ENCODE data around the gene METTL17. TPM values are rescaled to one million over a fixed set of nuclear protein-coding genes. Genes with fewer than 3 reads are reported as not detected.
"Not testable (repeated sequence)": the region's sequence is repeated elsewhere in the genome, so short reads cannot be mapped to it uniquely, and the experiment has no call there.

Gene METTL17
- total RNA-seq, 4 donors from 2014 or later: 82.8 to 164 (median 114) TPM

GRCh38 chr14:21003788-21004346, 14.1 kb downstream of the METTL17 start:
- no peaks in the 10 kb centered on the region for H3K4me1 ChIP-seq
- no peaks in the 10 kb centered on the region for H3K9me3 ChIP-seq
- no peak for DNase-seq
- TF ChIP-seq, protein P1, sequence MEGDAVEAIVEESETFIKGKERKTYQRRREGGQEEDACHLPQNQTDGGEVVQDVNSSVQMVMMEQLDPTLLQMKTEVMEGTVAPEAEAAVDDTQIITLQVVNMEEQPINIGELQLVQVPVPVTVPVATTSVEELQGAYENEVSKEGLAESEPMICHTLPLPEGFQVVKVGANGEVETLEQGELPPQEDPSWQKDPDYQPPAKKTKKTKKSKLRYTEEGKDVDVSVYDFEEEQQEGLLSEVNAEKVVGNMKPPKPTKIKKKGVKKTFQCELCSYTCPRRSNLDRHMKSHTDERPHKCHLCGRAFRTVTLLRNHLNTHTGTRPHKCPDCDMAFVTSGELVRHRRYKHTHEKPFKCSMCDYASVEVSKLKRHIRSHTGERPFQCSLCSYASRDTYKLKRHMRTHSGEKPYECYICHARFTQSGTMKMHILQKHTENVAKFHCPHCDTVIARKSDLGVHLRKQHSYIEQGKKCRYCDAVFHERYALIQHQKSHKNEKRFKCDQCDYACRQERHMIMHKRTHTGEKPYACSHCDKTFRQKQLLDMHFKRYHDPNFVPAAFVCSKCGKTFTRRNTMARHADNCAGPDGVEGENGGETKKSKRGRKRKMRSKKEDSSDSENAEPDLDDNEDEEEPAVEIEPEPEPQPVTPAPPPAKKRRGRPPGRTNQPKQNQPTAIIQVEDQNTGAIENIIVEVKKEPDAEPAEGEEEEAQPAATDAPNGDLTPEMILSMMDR (IDR thresholded peaks at IDR 0.05): no peak
- TF ChIP-seq POLR2A (IDR thresholded peaks at IDR 0.05): no peak
- H3K4me3 ChIP-seq (replicated peaks in 1 of 3): no peak overlapping the region
- no peaks in the 10 kb centered on the region for H3K36me3 ChIP-seq
- intact Hi-C loops (cut with DNase I): no loop called here
- H3K27ac ChIP-seq: no peak overlapping the region
- no peaks in the 10 kb centered on the region for H3K27me3 ChIP-seq
- WGBS, 2 donors: 80 to 86% methylated on average over 14 of the region's 14 CpGs

- H3K4me1 ChIP-seq; H3K27ac ChIP-seq; H3K27me3 ChIP-seq; DNase-seq; intact Hi-C loops (cut with DNase I); H3K36me3 ChIP-seq; H3K4me3 ChIP-seq (replicated peaks in 1 of 3); H3K9me3 ChIP-seq: not testable (repeated sequence)
- 78 to 80% methylated on average over 3 of the region's 3 CpGs for WGBS, 2 donors
Measured at GRCh38 chr14:21009721-21010120, 19.9 kb downstream of the METTL17 start.

DNA sequence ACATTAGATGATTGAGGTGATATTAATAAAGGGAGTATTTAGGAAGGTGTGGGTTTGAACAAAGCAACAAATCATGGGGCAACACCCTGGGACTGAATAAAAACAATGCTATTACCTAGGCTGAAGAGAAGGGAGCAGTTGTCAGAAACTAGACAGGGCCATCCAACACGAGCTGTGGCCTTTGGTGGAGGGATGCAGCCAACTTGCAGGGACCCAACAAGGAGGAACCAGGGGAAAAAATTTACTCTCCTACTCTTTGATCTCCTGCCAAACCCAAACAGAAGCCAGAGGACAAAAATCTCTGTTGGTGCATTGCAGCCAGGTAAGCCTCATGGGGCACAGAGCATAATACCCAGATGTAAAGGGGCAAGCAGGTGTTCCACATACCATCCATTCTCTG, 21.4 kb downstream of the METTL17 start:
- intact Hi-C loops (cut with DNase I): no loop called here
- WGBS, 2 donors: 75 to 91% methylated on average over 1 of the region's 1 CpG

DNA sequence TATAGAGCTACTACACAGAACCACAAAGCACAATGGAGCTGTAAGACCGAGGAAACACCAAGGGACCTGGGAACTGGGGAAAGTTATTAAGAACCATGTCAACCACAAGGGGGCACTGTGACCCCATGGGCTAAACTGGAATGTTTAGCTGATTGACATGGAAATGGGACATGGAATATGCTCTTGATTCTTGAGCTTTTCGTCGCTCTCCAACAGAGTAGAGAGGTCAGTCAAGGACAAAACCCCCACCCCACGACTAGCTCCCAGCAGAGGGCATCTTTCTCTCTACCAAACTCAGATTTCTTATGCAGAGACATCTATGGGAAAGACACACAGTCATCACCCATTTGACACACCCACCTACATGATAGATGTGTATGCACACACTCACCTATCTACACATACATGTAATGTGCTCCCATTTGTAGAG, 25.0 kb downstream of the METTL17 start:
- 0 to 1% methylated on average over 4 of the region's 4 CpGs for WGBS, 2 donors
- peaks cover 11 to 18% of the 10 kb centered on the region in 2 donors for H3K36me3 ChIP-seq
- TF ChIP-seq, protein P1 (IDR thresholded peaks at IDR 0.05): peak; percentile 91 to 97 (median 95)
- TF ChIP-seq POLR2A (IDR thresholded peaks at IDR 0.05): no peak
- no peaks in the 10 kb centered on the region for H3K4me1 ChIP-seq
- H3K27me3 ChIP-seq: no peaks in the 10 kb centered on the region
- no peak overlapping the region for H3K27ac ChIP-seq
- no peaks in the 10 kb centered on the region for H3K9me3 ChIP-seq
- intact Hi-C loops (cut with DNase I): loop anchor here (5.0 kb wide), 1 partner anchor 78 kb away; no protein-coding TSS in a partner anchor
- H3K4me3 ChIP-seq (replicated peaks in 1 of 3): no peak overlapping the region
- DNase-seq: peak; percentile 84 to 91

More for the DNA sequence above, 21.4 kb downstream of the METTL17 start:
- Histone ChIP-seq H3K36me3 (no peaks in the 10 kb centered on the region), H3K27ac (no peak overlapping the region), H3K27me3 (no peaks in the 10 kb centered on the region), H3K4me3 (replicated peaks in 1 of 3) (no peak overlapping the region), H3K4me1 (no peaks in the 10 kb centered on the region), H3K9me3 (no peaks in the 10 kb centered on the region)
- TF ChIP-seq, protein P1 (IDR thresholded peaks at IDR 0.05): no peak
- TF ChIP-seq POLR2A (IDR thresholded peaks at IDR 0.05): no peak
- no peak for DNase-seq

DNA sequence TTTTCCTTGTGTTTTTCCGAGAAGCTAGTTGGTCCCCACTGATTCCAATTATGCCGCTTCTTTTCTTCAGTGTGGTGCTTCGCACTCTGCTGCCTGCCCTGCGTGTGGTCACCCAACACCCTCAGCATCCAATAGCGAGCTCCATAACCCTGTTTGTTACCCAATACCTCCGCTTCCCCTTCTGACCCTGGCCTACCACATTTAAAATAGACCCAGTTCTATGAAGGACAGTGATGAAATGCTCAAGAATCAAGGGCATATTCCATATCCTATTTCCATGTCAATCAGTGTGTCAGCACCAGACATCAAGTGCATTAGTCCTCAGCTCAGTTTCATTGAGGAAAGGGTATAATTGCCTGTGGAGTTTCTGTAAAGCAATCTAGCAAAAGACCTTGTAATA, 25.5 kb downstream of the METTL17 start:
- TF ChIP-seq POLR2A (IDR thresholded peaks at IDR 0.05): no peak
- TF ChIP-seq, protein P1 (IDR thresholded peaks at IDR 0.05): no peak
- intact Hi-C loops (cut with DNase I): loop anchor here (5.0 kb wide), 1 partner anchor 77 kb away; no protein-coding TSS in a partner anchor

More for the DNA sequence above, 25.5 kb downstream of the METTL17 start:
- Histone ChIP-seq H3K36me3 (peaks cover 11 to 19% of the 10 kb centered on the region in 2 donors), H3K27me3 (no peaks in the 10 kb centered on the region), H3K27ac (peak overlapping the region in 1 of 3 donors; percentile 14), H3K4me3 (replicated peaks in 1 of 3) (no peak overlapping the region), H3K9me3 (no peaks in the 10 kb centered on the region), H3K4me1 (no peaks in the 10 kb centered on the region)
- WGBS, 2 donors: 69 to 80% methylated on average over 6 of the region's 6 CpGs
- DNase-seq: no peak

Data from thyroid gland (tissue), 4 donors.